GM18508 (cell line): ENCODE results near the gene SEPTIN8.

Experiments used
- ATAC-seq: cut with Tn5 transposase; IDR thresholded peaks from one replicate; pipeline ENCODE4 v1.9.1; 2021; ENCODE audit warnings: moderate number of reproducible peaks; ENCODE audit not compliant: insufficient read depth, unreplicated experiment

SEPTIN8 gene

DNA sequence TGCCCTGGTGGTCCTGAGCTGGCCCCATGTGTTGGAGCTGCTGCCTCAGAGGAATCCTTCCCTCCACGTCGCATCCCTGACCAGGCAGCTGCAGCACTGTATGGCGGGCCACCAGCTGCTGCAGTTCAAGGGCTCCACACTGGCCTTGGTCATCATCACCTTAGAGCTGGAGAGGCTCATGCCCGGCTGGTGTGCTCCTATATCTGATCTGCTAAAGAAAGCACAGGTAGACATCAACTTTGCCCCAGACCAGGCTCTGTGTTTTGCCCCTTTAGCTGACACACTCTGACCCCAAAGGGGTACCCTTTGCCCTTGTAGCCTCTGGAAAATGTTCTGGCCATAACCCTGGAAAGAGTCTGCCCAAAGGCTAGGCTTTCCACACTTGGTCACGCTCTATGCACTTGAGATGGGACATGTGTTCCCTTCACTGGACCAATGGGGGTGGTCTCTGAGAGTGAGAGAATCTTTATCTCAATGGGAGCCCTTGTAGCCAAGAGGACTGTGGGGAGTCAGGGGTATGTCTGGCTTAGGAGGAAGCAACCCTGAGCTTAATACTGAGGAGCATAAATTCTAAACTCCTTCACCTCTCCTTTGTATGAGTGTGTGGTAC lies 25.0 kb downstream of the SEPTIN8 start:
- no peak for ATAC-seq

DNA sequence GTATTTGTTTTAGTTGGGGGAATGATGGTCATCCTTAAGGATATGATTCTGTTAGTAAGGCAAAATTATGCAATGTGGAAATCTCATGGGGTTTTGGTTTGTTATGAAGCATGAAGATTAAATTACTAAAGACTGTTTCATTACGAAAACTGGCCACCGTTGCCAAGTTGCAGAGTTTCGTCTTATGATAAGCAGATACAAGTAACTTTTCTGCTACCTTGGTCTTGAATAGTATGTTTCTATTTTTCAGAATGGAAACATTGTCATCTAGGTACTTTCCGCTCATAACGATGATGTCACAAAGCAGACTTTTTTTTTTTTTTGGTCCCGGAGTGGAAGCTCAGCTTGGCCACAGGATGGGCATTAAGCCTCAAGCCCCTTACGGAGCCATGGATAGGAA lies 25.6 kb downstream of the SEPTIN8 start:
- peak; percentile 37 for ATAC-seq

DNA sequence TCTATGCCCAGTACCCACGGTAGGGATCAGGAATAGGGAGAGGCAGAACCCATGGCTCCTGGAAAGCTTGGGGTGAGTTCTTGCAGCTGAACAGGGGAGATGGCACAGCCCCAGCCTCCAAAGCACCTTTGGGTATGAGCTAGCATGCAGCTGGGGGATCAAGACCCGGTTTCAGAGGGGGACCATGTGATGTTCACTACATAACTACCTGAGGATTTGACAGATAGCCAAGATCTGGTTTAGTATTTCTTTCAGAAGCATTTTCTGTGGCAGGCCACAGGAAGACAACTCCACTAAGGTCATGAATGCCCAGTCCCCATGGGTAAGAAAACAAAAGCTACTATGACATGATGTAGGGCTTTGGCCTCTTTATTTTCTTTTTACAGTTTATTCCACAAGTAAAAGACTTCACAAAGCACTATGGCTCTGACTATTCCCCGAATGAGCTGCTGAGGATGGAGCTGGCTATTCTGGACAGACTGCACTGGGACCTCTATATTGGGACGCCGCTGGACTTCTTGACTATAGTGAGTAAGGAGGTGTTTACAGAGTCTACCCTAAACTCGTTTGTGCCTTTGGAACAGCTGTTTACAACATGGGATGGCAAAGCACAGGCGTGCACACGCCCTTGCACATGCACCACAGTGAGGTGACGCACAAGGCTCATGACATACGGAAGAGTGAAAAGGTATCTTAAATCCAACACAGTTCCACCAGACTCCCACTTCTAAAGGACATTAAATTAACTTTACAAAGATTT lies 26.4 kb downstream of the SEPTIN8 start:
- no peak for ATAC-seq

DNA sequence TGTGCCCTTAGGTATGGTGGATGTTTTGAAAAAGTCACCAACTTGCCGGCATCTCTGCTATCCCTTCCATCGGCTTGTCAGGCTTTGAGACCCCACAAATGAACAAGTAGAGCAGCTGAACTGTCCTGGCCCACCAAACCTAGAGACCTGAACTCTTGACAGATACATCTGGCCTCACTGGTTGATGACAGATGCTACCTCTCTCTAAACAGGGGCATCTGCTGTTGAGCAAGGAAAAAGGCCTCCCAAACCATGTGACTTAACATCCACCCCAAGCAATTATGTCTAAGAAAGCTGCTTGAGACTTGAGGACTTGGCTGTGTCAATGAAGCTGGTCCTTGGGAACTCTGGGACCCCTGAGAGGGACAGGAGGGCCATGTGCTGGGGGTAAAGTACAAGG lies 27.5 kb downstream of the SEPTIN8 start:
- no peak for ATAC-seq

GRCh38 chr5:132748522-132749000 lies 28.5 kb downstream of the SEPTIN8 start:
- ATAC-seq = no peak

DNA sequence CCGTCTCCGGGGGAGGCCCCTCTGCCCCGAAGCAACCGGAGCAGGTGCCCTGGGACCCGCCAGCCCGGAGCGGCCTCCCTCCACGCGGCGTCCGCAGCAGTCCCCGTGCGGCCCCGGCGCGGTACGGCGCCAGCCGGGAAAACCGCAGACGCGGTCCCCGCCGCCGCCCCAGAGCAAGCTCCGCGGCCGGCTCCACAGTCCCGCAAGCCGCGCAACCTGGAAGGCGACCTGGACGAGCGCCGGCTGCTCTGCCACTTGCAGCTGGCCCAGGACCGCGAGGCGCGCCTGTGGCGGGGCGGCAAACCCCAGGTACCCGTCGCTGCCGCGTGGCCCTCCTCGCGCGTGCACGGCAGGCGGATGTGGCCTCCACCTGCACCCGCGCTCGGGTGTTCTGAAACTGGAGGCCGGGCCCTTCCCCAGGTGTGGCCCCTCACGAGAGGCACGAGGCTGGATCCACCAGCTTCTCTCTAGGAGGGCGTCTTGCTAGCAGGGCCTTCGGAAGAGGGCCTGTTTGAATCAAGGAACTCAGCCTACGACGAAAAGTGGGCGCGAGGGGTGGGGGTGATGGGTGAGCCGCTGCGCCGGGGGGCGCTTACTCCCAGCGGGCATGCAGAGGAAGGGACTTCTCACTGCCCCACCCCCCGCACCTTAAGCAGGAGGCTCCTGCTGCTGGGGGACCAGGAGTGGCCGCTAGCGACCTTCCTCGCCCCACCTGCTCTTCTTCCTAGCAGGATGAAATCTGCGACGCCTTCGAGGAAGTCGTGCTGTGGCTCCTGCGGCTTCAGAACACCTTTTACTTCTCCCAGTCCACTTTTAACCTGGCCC lies 29.2 kb downstream of the SEPTIN8 start:
- ATAC-seq = no peak

- ATAC-seq = no peak
These were observed 30.0 kb downstream of the SEPTIN8 start, which contains the start of gene CCNI2 for GRCh38 chr5:132746954-132747615. Gene CCNI2, plus strand, starts transcription at chr5:132747426. Its CDS starts 70 bp downstream, at chr5:132747496.

DNA sequence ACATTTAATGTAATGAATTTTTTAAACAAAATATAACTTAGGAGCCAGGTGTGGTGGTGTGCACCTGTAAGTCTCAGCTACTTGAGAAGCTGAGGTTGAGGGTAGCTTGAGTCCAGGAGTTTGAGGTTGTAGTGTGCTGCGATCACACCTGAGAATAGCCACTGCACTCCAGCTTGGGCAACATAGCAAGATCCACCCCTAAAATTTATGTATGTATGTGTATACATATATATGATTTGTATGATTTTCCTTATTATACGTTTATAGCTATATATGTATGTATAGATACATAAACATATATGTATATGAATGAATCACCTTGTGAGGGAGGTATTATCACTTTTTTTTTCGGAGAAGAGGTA lies 30.5 kb downstream of the SEPTIN8 start:
- ATAC-seq = no peak

GRCh38 chr5:132744659-132745058 lies 32.4 kb downstream of the SEPTIN8 start:
- ATAC-seq = no peak

GRCh38 chr5:132742626-132743025 lies 34.4 kb downstream of the SEPTIN8 start:
- no peak for ATAC-seq

- no peak for ATAC-seq
These were observed 34.9 kb downstream of the SEPTIN8 start for GRCh38 chr5:132742158-132742557.

DNA sequence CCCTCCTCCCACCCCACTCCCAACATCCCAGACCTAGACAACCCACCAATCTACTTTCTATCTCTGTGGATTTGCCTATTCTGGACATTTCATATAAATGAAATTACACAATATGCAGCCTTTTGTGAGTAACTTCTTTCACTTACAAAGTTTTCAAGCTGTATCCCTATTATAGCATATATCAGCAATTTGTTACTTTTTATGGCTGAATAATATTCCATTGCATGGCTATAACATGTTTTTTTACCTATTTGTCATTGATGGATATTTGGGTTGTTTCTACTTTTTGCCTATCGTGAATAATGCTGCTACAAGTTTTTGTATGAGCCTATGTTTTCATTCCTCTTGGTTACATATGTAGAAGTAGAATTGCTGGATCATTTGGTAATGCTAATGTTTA lies 37.8 kb downstream of the SEPTIN8 start:
- no peak for ATAC-seq

GRCh38 chr5:132737982-132738681 lies 38.9 kb downstream of the SEPTIN8 start:
- ATAC-seq = no peak

DNA sequence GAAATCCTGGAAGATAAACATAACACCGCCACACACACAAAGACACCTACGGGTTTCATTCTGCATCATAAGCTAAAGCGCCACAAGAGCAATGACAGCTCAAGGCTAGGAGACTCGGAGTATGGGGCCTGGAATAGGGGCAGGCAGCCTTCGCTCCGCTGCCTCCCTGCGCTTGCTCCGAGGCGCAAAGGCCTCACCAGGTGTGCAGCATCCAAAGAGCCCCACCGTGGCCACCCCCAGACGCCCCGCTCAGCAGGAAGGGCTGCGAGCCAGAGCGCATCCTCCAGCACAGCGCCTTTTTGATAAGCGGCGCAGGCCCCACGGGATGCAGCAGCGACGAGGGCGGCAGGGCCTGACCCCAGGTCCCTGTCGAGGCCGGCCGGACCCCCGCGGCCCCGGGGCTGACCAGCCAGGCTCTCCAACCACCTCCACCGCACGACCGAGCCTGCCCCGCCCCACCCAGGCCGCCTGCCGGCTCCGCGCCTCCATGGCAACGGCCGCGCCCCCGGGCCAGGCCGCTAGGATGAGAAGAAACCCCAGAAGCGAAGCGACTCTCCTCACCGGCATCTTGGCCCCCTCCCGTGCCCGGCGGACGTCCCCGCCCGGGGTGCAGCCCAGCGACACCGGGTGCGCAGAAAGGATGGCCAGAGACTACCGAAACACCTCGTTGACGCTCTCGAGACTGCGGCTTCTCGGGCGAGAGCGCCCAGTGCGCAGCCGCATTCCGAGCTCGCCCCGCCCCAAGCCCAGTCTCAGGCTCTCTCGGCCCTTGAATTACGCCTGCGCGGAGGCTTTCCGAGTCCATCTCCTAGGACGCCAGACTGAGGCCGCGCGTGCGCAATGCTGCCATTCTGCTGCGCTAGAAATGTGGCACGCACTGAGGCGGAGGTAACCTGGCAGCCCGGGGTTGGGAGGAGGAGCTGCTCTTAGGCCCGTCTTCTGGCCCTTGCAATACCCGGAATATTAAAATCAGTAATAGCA lies 39.9 kb downstream of the SEPTIN8 start, which contains the start of gene KIF3A:
Gene KIF3A, minus strand, starts transcription at position 694 of the 981 bp plus-strand sequence. Its CDS starts 127 bp downstream, at position 567.
- ATAC-seq = peak; percentile 70

GRCh38 chr5:132734687-132735086 lies 42.4 kb downstream of the SEPTIN8 start:
- no peak for ATAC-seq

DNA sequence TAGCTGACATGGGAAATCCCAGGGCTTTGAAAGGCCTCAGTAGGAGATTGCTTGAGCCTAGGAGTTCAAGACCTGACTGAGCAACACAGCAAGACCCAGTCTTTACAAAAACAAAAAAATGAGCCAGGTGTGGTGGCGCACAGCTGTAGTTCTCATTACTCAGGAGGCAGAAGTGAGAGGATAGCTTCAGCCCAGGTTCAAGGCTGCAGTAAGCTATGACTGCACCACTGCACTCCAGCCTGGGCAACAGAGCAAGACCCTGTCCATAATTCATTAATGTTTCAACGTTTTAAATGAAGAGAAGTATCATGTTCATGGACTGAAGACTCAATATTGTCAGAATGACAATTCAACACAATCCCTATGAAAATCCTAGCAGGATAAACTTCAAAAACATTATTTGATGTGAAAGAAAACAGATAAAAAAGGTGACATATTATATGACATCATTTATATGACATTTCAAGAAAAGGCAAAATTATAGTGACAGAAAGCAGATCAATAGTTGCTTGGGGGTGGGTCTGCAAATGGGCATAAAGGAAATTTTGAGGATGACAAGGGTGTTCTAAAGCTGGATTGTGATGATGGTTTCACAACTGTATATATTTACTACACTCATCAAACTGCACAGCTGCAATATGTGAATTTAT lies 43.4 kb downstream of the SEPTIN8 start:
- no peak for ATAC-seq

GRCh38 chr5:132729896-132730295 lies 47.1 kb downstream of the SEPTIN8 start:
- ATAC-seq = no peak

DNA sequence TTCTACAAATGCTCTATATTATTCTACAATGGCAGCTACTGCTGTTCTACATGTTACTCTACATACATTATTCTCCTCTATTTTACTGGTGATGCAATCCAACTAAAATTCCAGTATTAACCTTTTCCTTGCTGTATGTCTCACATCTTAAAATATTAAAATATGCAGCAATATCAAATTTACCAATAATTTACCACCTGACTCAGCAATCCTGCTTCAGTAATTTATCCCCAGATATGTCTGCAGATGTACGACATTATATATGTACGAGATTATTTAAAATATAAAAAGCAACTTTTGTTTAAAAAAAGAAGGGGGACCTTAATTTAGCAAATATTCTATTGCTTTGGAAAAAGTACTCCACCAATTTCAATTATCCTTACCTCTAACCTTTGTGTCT lies 51.3 kb downstream of the SEPTIN8 start:
- ATAC-seq = no peak
